Endodermal cell (in vitro differentiated cells): ENCODE data around the gene DOK6. TPM values are rescaled to one million over a fixed set of nuclear protein-coding genes. Genes with fewer than 3 reads are reported as not detected.

Experiments used
- DNase-seq: peaks from one replicate; pipeline ENCODE4 v3.0.0-alpha.2; 2017
- H3K27ac ChIP-seq: 2 replicates; pipeline ENCODE4 v1.5.1; 2013; ENCODE audit warnings: mild to moderate bottlenecking, low read depth, low read length, moderate library complexity
- H3K27me3 ChIP-seq: 2 replicates; pipeline ENCODE4 v1.6.1; 2013; ENCODE audit warnings: mild to moderate bottlenecking, low read length, moderate library complexity; ENCODE audit not compliant: insufficient read depth, control insufficient read depth, poor library complexity, severe bottlenecking
- H3K36me3 ChIP-seq: 2 replicates; pipeline ENCODE4 v1.7.0; 2013; ENCODE audit warnings: mild to moderate bottlenecking, low read length, moderate library complexity; ENCODE audit not compliant: control insufficient read depth, insufficient read depth
- H3K4me1 ChIP-seq: one replicate; pipeline ENCODE4 v1.7.0; 2013; ENCODE audit warnings: low read length; ENCODE audit not compliant: control insufficient read depth, insufficient read depth
- H3K4me3 ChIP-seq: 2 replicates; pipeline ENCODE4 v1.5.1; 2013; ENCODE audit warnings: mild to moderate bottlenecking, low read length, moderate library complexity
- H3K9ac ChIP-seq: 2 replicates; pipeline ENCODE4 v1.6.1; 2013; ENCODE audit warnings: mild to moderate bottlenecking, low read length, moderate library complexity; ENCODE audit not compliant: poor library complexity, severe bottlenecking; ENCODE audit errors: extremely low read depth
- H3K9me3 ChIP-seq: 2 replicates; pipeline ENCODE4 v1.6.1; 2013; ENCODE audit warnings: mild to moderate bottlenecking, low read length, moderate library complexity; ENCODE audit not compliant: control insufficient read depth
- H3K27ac Mint-ChIP-seq: 2 replicates; pipeline ENCODE4 v1.8.0; 2020; ENCODE audit warnings: mixed read lengths
- H3K27me3 Mint-ChIP-seq: 2 replicates; pipeline ENCODE4 v1.8.0; 2021; ENCODE audit warnings: mild to moderate bottlenecking, mixed read lengths; ENCODE audit not compliant: insufficient read depth
- H3K36me3 Mint-ChIP-seq: 2 replicates; pipeline ENCODE4 v1.8.0; 2020; ENCODE audit warnings: low read depth, mixed read lengths
- H3K4me1 Mint-ChIP-seq: 2 replicates; pipeline ENCODE4 v1.8.0; 2020; ENCODE audit warnings: mixed read lengths
- H3K4me3 Mint-ChIP-seq: 2 replicates; pipeline ENCODE4 v1.8.0; 2020; ENCODE audit warnings: mild to moderate bottlenecking, moderate library complexity, mixed read lengths
- H3K9me3 Mint-ChIP-seq: 2 replicates; pipeline ENCODE4 v1.8.0; 2020; ENCODE audit warnings: mild to moderate bottlenecking, mixed read lengths
- WGBS, 2 experiments: methylation state at CpG; one replicate each; pipeline versions ENCODE4 v1.1.5 to v1.1.7; 2013; ENCODE audit warnings: missing lambda C conversion rate in 2 of 2, mixed read lengths in 1 of 2; ENCODE audit not compliant: insufficient coverage in 1 of 2, insufficient read length in 1 of 2; 5-methylcytosine and 5-hydroxymethylcytosine counted together
- total RNA-seq, 2 donors: library from RNA; stranded (reverse); fragmentation: NEBNext Ultra II Directional in 1 of 2; extraction: Animal tissue kit (Norgen Biotek cat#: 25700) in 1 of 2; gene quantifications; 2 replicates in 1 of 2; 3 replicates in 1 of 2; pipeline ENCODE4 v1.2.1, GENCODE V29; 2021
- TF ChIP-seq, protein P1 (sequence below): fragments of 200-600 bp; sonication (generic); conservative IDR thresholded peaks from 2 replicates; pipeline ENCODE4 v1.5.0; 2021; ENCODE audit warnings: antibody characterized with exemption, mild to moderate bottlenecking

DOK6 gene
- total RNA-seq, 2 donors from 2014 or later = 5.7 to 5.9 TPM

DNA sequence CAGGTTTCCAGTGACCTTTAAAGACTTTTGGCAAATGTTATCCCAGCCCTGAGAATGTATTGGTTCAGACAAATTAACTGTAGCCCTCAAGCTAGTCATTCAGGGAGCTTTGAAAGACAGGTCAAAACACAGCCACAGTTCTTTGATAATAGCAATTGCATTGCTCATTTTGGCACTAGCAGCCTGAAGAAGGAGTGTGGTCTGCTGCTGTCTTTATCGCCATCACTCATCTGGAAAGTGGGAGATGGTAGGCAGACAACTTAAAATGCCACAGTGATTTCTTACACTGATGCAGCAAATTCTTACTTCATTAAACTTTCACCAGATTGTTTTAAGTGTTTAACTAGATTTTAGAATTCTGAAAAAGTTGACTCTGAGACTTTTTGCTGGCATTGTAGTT is 47.2 kb downstream of the DOK6 start:
- peaks cover 15% of the 10 kb centered on the region for H3K9me3 Mint-ChIP-seq
- no peak overlapping the region for H3K27ac Mint-ChIP-seq

DNA sequence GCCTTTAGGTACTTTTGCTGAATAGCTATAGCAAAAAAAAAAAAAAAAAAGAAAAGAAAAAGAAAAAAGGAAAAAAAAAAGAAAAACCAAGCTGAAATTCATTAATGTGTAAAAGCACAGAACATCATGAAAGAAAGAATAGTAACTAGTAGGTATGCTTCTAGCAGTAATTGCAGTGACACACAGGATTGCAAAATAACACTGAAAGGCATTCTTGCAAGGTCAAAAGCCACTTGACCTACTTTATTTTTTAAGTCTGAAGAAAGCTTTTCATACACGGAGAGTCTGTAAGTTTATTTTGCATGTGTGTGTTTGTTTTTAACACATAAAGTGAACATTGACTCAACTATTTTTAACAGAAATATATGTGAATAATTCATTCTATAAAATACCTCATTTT is 54.4 kb downstream of the DOK6 start:
- TF ChIP-seq, protein P1, sequence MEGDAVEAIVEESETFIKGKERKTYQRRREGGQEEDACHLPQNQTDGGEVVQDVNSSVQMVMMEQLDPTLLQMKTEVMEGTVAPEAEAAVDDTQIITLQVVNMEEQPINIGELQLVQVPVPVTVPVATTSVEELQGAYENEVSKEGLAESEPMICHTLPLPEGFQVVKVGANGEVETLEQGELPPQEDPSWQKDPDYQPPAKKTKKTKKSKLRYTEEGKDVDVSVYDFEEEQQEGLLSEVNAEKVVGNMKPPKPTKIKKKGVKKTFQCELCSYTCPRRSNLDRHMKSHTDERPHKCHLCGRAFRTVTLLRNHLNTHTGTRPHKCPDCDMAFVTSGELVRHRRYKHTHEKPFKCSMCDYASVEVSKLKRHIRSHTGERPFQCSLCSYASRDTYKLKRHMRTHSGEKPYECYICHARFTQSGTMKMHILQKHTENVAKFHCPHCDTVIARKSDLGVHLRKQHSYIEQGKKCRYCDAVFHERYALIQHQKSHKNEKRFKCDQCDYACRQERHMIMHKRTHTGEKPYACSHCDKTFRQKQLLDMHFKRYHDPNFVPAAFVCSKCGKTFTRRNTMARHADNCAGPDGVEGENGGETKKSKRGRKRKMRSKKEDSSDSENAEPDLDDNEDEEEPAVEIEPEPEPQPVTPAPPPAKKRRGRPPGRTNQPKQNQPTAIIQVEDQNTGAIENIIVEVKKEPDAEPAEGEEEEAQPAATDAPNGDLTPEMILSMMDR = no peak
- Histone ChIP-seq H3K27ac (no peak overlapping the region), H3K4me3 (no peak overlapping the region), H3K36me3 (no peaks in the 10 kb centered on the region), H3K4me1 (no peaks in the 10 kb centered on the region), H3K9ac (no peak overlapping the region), H3K27me3 (no peaks in the 10 kb centered on the region), H3K9me3 (no peaks in the 10 kb centered on the region)
- H3K27ac Mint-ChIP-seq = no peak overlapping the region
- peaks cover 5% of the 10 kb centered on the region for H3K9me3 Mint-ChIP-seq
- no peaks in the 10 kb centered on the region for H3K27me3 Mint-ChIP-seq
- WGBS, 2 experiments = 100% methylated on average over 1 of the region's 1 CpG; no CpG with 5 or more reads in 1 of the 2 experiments
- no peak for DNase-seq
- H3K36me3 Mint-ChIP-seq = no peaks in the 10 kb centered on the region
- H3K4me3 Mint-ChIP-seq = no peak overlapping the region
- no peaks in the 10 kb centered on the region for H3K4me1 Mint-ChIP-seq

More for the DNA sequence above, 47.2 kb downstream of the DOK6 start:
- H3K9me3 ChIP-seq = no peaks in the 10 kb centered on the region
- no peaks in the 10 kb centered on the region for H3K27me3 Mint-ChIP-seq
- no peak overlapping the region for H3K27ac ChIP-seq
- H3K36me3 Mint-ChIP-seq = no peaks in the 10 kb centered on the region
- no peaks in the 10 kb centered on the region for H3K4me1 Mint-ChIP-seq
- H3K36me3 ChIP-seq = no peaks in the 10 kb centered on the region
- TF ChIP-seq, protein P1 = no peak
- no peak overlapping the region for H3K9ac ChIP-seq
- H3K4me3 ChIP-seq = no peak overlapping the region
- 89% methylated on average over 1 of the region's 1 CpG; no CpG with 5 or more reads in 1 of the 2 experiments for WGBS, 2 experiments
- no peak for DNase-seq
- H3K27me3 ChIP-seq = no peaks in the 10 kb centered on the region
- H3K4me1 ChIP-seq = no peaks in the 10 kb centered on the region
- H3K4me3 Mint-ChIP-seq = no peak overlapping the region

DNA sequence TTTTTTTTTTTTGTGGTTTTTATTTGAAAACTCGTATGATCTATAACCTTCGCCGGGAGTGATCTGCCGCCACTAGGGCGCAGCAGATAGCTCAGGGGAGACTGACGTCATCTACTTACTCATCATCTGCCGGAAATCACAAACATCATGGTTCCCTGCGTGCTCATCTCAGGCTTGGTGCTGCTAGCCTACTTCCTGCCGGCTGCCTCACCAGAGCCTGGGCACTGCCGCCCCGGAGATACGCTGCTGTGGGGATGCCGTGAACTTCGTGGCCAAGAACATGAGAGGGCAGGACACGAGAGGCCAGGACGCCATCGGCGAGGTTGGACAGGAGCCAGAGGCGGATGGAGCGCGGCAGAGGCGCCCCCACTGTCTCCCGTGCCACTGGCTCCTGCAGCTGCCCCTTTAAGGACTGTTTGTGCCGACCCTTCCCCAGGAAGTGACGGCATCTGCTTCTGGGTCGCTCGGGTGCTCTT is 68.8 kb downstream of the DOK6 start:
- H3K4me1 Mint-ChIP-seq = no peaks in the 10 kb centered on the region
- H3K27me3 ChIP-seq = no peaks in the 10 kb centered on the region
- H3K27ac Mint-ChIP-seq = peak overlapping the region; percentile 76
- peaks cover 3% of the 10 kb centered on the region for H3K9me3 Mint-ChIP-seq
- H3K4me1 ChIP-seq = no peaks in the 10 kb centered on the region
- peak; percentile 84 for DNase-seq
- no peak overlapping the region for H3K27ac ChIP-seq
- H3K4me3 Mint-ChIP-seq = no peak overlapping the region
- no peaks in the 10 kb centered on the region for H3K36me3 Mint-ChIP-seq
- no peaks in the 10 kb centered on the region for H3K36me3 ChIP-seq
- no peak overlapping the region for H3K9ac ChIP-seq
- H3K27me3 Mint-ChIP-seq = no peaks in the 10 kb centered on the region
- TF ChIP-seq, protein P1 = peak; percentile 78
- H3K4me3 ChIP-seq = no peak overlapping the region
- H3K9me3 ChIP-seq = no peaks in the 10 kb centered on the region
- 91 to 97% methylated on average over 15 to 27 of the region's 27 CpGs for WGBS, 2 experiments
